Stimulated activated CD8-positive, alpha-beta memory T cell treated with anti-CD3 and anti-CD28 coated beads, Interleukin-7, amount 100 ng/mL, for 48 hours (primary cell): ENCODE results near the gene MTX2.
A peak's percentile ranks its signal among the peaks of the same experiment; 100 is the strongest.

Experiments used
- DNase-seq, 2 donors: peaks; one replicate each; pipeline ENCODE4 v3.0.0-alpha.2; 2020; ENCODE audit warnings: low read depth in 1 of 2; ENCODE audit errors: extremely low read depth in 1 of 2

MTX2 gene

DNA sequence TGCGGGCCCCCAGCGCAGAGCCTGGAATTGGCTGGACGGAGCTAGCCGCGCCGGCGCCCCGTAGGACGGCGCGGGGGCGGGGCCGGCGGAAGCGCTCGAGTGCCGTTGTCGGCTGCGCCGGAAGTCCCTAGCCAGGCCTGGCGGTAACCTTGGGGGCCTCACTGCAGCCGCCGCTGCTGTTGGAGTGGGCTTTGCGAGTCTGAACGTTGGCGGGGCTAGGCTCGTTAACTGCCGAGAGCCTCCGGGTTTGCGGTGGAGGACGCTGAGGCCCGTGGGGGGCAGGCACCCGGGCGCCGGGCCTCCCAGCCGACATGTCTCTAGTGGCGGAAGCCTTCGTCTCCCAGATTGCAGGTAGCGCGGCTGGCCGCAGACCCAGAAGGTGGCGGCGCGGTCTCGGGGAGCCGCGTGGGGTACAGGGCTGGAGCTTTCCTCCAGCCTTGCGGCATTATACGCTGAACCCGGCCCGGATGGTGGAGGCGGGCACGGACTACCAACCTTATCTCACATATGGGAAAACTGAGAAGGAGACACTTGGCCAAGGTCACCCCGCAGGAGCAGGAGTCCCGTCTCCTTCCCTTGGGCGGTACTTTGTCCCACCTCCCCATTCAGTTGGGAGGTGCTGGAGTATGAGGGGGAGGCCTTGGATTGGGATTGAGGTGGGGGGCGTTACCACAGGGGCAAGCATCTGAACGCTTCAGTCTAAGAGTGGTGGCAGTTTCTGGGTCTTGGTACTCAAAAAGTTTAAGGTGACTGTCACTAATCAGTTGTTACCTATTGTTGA lies at the start of gene MTX2:
MTX2 (plus strand) TSS at position 124 of the 781 bp plus-strand sequence; CDS start at position 312, 188 bp downstream.
- peak; percentile 60 to 64 for DNase-seq

DNA sequence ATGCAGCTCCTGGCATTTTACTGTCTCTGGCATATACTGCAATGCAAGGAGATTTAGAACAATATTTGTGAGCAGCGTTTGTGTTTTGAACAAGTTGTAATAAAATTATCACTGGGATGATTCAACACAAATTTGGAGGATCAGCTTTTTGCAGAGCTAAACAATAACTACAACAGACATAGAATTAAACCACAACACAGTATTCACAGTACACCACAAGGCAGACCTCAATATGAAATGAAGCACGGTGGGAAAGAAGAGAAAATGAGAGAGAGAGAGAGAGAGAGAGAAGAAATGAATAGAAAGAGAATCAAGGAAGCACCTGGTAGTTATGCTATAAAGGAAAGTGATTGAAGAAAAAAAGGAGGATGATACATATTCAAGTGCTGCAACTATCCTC lies 41.4 kb upstream of the MTX2 start:
- no peak for DNase-seq

GRCh38 chr2:176234156-176234555 lies 35.1 kb upstream of the MTX2 start:
- DNase-seq, result no peak

- DNase-seq, result no peak
These were observed 34.3 kb upstream of the MTX2 start for GRCh38 chr2:176234940-176235339.

DNA sequence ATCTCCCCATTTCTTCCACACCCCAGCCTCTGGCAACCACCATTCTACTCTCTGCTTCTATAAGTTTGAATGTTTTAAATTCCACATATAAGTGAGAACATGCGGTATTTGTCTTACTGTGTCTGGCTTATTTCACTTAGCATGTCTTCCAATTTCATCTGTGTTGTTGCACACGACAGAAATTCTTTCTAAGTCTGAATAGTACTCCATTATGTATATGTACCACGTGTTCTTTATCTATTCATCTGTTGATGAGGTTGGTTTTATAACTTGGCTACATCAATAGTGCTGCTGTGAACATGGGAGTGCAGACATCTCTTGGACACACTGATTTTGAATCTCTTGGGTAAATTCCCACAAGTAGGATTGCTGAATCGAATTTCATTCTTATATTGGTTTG lies 31.8 kb upstream of the MTX2 start:
- DNase-seq, result no peak

- no peak for DNase-seq
These were observed 30.2 kb upstream of the MTX2 start for GRCh38 chr2:176239031-176239430.

GRCh38 chr2:176240301-176240700 lies 28.9 kb upstream of the MTX2 start:
- no peak for DNase-seq

DNA sequence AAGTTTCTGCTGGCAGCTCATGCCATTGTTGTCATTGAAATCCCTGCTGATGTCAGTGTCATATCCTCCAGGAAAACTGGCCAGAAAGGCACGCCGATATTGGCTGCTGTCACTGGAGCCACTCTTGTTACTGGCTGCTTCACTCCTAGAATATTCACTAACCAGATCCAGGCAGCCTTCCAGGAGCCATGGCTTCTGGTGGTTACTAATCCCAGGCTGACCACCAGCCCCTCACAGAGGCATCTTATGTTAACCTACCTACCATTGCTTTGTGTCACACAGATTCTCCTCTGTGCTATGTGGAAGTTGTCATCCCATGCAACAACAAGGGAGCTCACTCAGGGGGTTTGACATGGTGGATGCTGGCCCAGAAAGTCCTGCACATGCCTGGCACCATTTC lies 27.0 kb upstream of the MTX2 start:
- DNase-seq, result no peak

- no peak for DNase-seq
These were observed 22.9 kb upstream of the MTX2 start for GRCh38 chr2:176246331-176246730.

GRCh38 chr2:176247859-176248258 lies 21.4 kb upstream of the MTX2 start:
- DNase-seq, result no peak

- no peak for DNase-seq
These were observed 17.3 kb upstream of the MTX2 start for GRCh38 chr2:176251928-176252327.

DNA sequence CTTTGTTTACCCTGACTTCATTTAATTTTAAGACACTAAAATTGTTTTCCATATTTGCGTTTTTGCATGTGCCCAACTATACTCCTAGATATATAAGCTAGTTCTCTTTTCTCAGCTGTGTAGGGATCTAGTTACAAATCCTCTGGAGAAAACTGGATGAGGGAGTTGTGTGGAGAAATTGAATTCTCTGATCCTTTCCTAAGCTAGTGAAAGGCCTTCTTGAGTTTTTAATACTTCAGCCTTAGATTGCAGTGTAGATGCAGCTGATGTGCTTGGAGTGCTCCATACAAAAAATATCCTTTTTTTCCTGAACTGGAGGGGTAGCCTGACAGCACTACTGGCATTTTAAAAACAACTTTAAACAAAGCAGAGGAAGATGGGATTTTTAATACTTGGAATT lies 8.6 kb upstream of the MTX2 start:
- no peak for DNase-seq

DNA sequence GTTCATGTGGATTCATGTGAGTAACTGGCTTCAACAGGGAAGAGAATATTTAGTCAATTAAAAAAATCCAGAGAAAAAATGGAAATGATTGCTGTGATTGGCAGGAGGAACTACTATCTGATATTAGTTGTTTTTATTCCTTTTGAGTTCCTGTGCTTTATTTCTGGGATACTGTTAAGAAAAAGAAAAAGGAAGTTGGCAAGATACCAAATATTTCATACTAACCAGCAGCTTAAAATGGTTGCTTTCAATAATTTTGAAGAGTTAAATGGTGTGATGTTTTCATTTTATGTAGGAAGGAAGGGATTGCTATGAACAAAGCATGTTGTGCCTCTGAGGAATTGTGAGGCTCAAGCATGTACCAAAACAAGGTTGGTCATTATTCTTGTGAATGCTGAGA lies 8.1 kb upstream of the MTX2 start:
- no peak for DNase-seq

DNA sequence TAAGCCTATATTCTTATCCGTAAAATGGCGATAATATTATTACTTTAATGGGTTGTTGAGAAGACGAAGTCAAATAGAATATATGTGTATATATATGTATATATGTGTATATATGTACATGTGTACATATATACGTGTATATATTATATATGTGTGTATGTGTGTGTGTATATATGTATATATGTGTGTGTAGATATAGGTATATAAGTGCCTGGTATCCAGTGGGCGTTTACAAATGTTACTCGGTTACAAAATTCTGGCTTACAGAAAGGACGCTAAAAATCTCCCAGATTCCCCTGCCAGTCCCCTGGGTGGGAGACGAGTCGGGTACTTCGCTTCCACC lies 295 bp upstream of the MTX2 start:
- no peak for DNase-seq

DNA sequence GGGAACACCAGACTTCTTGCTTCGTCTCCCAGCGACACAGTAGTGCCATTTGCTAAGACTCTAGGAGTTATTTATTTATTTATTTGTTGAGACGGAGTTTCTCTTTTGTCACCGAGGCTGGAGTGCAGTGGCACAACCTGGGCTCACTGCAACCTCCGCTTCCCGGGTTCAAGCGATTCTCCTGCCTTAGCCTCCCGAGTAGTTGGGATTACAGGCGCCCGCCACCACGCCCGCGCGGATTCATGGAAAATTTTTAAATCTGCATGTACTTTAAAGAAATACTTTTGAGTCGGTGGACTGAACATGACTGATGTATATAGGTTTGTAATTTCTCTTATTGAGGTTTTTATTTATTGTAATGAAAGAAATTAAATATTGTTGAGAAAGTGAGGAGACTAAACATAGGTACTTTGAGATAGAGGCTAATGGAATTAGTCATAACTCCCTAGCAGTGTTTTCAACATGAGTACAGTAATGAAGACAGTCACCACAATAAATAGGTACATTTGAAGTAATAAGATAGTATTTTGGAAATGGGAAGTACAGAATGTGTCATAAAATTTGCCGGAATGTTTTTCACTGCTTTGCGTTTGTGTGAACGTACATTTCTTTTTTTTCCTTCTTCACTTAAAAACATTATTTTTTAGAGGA lies 983 bp downstream of the MTX2 start:
- no peak for DNase-seq

- no peak for DNase-seq
These were observed 3.7 kb downstream of the MTX2 start for GRCh38 chr2:176272870-176273459.

DNA sequence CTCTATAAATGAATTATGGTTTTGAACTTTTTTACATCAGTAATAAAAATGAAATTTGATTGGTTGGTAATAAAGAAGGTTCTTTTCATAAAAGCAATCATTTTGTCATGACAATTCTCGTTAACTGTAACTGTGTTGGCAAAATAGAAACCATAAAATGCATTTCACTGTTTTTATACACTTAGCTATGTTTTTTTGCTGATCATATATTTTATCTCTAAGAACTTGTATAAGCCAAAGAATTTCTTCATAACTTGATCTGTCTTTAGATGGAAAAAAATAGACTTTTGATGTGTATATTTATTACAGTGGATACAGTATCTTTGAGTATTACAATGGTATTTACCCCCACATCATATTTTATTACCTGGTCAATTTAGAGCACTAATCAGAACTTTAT lies 9.7 kb downstream of the MTX2 start:
- DNase-seq, result no peak

- no peak for DNase-seq
These were observed 10.9 kb downstream of the MTX2 start for GRCh38 chr2:176280156-176280555.

- no peak for DNase-seq
These were observed 11.8 kb downstream of the MTX2 start for GRCh38 chr2:176280867-176281658.

DNA sequence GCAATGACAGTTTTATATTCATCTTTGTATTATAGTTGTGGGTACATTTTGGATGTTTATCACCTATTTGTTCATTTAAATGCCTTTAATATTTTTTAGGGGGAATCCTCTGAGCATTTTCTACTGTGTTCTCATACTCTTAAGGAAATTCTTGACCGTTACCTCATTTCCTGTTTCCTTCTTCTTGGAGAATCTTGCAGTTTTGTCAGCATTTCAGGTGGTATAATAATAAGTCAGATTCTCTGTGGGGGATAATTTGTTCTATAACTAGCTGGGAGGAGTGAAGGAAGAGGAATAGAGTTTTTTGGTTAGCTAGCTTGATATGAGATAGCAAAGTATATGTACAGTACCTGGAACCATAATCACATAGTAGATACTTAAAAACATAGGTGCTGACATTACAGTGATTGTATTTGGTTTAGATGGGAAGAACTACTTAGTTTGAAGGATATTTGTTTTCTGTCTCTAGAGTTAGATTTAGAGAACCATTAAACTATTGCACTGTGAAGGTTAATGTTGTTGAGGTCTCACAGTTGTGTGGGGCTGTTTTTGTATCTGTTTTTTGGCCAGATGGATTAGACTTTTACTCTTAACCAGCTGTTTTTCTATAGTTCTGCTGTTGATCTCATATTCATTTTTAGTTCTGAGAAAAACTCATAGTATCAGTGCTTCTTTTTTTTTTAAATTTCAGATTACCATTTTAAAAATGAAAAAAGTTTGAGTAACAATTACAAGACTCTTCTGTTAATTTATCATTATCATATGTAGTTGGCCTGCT lies 14.2 kb downstream of the MTX2 start:
- DNase-seq, result no peak
